ENCODE data around the gene TBCB. TPM values are rescaled to one million over a fixed set of nuclear protein-coding genes. Genes with fewer than 3 reads are reported as not detected.

Gene TBCB
- total RNA-seq, 4 donors from 2014 or later: 89.8 to 132 (median 111) TPM

DNA sequence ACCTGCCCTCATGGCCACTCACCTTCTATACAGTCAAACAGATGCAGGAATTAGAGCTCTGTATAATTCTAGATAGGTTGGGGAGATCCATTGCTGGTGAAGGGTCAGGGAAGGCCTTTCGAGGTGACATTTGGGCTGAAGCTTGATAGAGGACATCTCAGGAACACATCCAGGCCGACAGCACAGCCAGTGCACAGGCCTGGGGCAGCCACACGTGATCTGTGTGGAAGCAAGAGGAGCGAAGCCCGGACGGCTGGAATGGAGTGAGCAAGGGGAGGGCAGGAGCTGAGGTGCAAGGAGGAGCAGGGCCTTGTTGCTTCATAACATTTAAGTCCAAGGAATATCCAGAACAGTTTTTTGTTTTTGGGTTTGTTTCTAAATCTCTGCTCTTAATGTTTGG lies 8.8 kb upstream of the TBCB start:
- TF ChIP-seq CTCF (IDR thresholded peaks at IDR 0.05; ENCODE audit: low read depth): no peak

DNA sequence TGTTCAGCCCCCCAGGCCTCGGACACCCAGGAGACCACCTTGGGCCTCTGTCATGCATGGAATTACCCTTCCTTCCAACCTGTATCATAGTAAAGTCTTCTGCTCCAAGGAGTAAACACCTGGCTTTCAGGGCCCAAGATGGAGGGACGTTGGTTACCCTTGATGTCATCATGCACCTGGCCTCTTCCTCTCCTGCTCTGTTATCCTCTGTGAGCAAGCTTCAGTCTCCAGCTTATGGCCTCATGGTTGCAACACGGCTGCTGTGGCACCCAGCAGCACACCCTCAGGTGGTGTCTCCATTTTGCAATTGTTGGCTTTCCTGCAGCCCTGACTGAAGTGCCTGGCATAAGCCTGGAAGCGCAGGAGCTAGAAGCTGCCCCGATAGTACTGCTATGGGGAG lies 8.3 kb upstream of the TBCB start:
- TF ChIP-seq CTCF (IDR thresholded peaks at IDR 0.05; ENCODE audit: low read depth): no peak

DNA sequence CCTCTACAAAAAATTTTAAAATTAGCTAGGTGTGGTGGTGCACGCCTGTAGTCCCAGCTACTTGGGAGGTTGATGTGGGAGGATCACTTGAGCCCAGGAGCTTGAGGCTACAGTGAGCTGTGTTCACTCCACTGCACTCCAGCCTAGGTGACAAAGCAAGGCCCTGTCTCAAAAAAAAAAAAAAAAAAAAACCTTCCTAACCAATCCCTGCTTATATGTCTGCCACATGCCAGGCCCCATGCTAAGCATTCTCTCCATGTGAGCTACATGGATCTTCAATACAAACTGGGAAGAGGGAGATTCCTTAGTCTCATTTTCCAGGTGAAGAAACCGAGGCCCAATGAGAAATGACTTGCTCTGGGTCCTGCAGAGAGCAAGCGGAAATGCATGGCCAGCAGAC lies 6.6 kb upstream of the TBCB start:
- TF ChIP-seq CTCF (IDR thresholded peaks at IDR 0.05; ENCODE audit: low read depth): no peak

DNA sequence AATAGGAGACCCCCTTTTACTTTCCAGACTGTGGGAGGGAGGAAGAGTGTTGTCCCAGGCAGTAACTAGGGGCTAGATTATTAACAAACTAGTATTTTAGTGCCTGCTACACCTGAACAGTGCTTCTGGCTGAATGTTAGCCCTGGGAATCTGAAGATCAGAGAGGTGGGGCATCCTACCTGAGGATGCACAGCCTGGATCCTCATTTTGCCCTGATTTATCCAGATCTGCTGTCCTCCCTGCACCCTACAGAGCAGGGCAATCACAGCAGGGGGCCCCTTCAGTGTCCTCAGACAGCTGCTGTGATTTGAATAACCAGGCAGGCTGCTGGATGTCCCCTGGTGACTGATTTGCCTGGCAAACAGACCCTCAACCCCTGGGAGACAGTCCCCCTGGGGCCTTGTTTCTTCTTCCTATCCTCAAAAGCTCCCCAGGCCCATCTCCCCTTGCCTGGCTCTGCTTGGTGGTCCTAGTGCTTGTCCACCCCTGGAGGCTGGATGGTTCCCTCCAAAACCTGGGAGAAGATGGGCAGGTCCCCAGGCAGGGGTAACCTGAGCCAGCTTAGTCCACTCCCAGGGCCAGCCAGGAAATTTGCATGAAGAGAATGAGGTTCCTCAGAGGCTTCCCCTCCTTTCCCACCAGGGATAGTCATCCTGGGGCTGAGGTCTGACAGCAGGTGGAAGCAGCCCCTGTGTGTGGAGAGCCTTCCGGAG lies 4.6 kb upstream of the TBCB start, which contains the start of gene OVOL3:
Gene OVOL3, plus strand, starts transcription at position 657 of the 713 bp plus-strand sequence. CDS start 60 bp downstream, outside the sequence.
- no peak for TF ChIP-seq CTCF (IDR thresholded peaks at IDR 0.05; ENCODE audit: low read depth)

DNA sequence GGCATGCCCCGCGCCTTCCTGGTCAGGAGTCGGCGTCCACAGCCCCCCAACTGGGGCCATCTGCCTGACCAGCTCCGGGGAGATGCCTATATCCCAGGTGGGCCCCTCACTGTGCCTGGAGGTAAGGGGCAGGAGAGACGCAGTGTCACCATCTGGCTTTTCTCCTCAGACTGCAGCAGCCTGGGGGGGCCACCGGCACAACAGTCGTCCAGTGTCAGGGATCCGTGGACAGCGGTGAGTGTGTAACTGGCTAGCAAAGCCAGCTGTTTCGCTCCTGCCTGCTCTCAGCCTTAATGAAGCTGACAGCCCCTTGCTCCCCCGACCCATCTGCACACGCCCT lies 4.1 kb upstream of the TBCB start:
- no peak for TF ChIP-seq CTCF (IDR thresholded peaks at IDR 0.05; ENCODE audit: low read depth)

DNA sequence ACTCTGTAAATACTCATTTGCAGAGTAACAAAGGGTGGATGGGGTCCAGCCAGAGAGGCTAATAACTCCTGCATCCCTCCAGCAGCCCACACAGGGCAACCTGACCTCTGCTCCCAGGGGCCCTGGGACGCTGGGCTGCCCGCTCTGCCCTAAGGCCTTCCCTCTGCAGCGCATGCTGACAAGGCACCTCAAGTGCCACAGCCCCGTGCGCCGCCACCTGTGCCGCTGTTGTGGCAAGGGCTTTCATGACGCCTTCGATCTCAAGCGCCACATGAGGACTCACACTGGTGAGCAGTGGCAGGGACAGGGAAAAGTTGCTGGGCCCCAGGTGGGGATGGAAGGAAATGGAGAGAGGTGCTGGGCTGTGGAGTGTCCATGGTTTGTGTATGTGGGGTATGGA lies 2.6 kb upstream of the TBCB start:
- TF ChIP-seq CTCF (IDR thresholded peaks at IDR 0.05; ENCODE audit: low read depth): no peak

- no peak for TF ChIP-seq CTCF (IDR thresholded peaks at IDR 0.05; ENCODE audit: low read depth)
Measured at GRCh38 chr19:36113425-36113824, 1.8 kb upstream of the TBCB start.

Data from subcutaneous adipose tissue (tissue), 4 donors.